Measurements from ENCODE around the gene ADAMTSL2.

ADAMTSL2 gene

DNA sequence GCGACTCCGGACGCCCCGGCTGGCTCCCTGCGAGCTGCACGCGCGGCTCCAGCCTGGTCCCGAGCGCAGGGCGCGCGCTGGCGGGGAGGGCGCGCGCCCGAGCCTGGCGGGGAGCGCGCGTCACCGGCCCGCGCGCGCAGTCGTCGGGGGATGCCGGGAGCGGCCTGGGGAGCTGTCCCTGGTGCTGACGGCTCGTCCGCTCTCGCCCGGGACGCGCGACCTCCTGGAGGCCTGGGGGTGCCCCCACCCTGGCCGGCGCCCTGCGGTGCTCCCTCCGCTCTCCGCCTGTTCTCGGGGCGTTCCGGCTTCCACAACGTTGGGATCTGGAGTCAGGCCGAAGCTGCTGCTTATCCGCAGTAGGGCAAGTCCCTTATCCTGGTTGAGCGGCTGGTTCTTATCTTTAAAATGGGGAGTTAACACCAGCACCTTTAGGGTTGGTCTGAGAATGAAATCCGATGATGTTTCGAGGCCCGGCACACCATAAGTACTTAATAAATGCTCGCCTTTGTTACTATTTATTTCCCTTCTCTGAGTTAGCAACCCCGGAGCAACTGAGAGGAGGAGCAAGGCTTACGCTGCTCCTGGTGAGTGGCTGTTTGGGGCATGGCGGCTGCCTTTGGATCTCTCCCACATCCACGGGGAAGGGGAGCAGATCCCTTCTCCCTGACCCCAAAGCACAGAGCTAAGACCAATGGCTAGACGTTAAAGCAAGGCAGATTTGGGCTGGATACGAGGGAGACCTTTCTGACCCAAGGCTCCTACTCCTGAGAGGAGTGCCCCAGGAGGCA is 75.0 kb downstream of the ADAMTSL2 start, which contains the start of gene FAM163B:
Gene FAM163B, minus strand, starts transcription at position 79 of the 788 bp plus-strand sequence. CDS start 29,166 bp downstream, outside the sequence.
- TF ChIP-seq TOX (CRISPR knock-in tag; IDR thresholded peaks at IDR 0.05; ENCODE audit: borderline replicate concordance) (no peak), TCF4 (CRISPR knock-in tag; IDR thresholded peaks at IDR 0.05; ENCODE audit: borderline replicate concordance) (no peak), ZC3H10 (CRISPR knock-in tag; IDR thresholded peaks at IDR 0.05) (no peak), ARNTL (CRISPR knock-in tag; IDR thresholded peaks at IDR 0.05; ENCODE audit: borderline replicate concordance, low read depth) (0 out of 2 replicates have a peak, but pooled peaks have one; percentile 7), ZFP3 (CRISPR knock-in tag; IDR thresholded peaks at IDR 0.05) (peak; percentile 83), ESRRG (CRISPR knock-in tag; IDR thresholded peaks at IDR 0.05) (no peak), BACH2 (CRISPR knock-in tag; IDR thresholded peaks at IDR 0.05; ENCODE audit: borderline replicate concordance) (no peak), SNAI2 (CRISPR knock-in tag; IDR thresholded peaks at IDR 0.05) (peak; percentile 97), ZNF565 (CRISPR knock-in tag; conservative IDR thresholded peaks at IDR 0.05; ENCODE audit: low read depth) (no peak), PPARA (CRISPR knock-in tag; IDR thresholded peaks at IDR 0.05; ENCODE audit: borderline replicate concordance) (0 out of 2 replicates have a peak, but pooled peaks have one; percentile 63), CSDC2 (CRISPR knock-in tag; IDR thresholded peaks at IDR 0.05) (peak; percentile 95), ZFP30 (CRISPR knock-in tag; IDR thresholded peaks at IDR 0.05) (no peak), ISL1 (CRISPR knock-in tag; IDR thresholded peaks at IDR 0.05) (peak; percentile 28; the same call in 1 of the 2 replicates)
- TF ChIP-seq, protein P1, sequence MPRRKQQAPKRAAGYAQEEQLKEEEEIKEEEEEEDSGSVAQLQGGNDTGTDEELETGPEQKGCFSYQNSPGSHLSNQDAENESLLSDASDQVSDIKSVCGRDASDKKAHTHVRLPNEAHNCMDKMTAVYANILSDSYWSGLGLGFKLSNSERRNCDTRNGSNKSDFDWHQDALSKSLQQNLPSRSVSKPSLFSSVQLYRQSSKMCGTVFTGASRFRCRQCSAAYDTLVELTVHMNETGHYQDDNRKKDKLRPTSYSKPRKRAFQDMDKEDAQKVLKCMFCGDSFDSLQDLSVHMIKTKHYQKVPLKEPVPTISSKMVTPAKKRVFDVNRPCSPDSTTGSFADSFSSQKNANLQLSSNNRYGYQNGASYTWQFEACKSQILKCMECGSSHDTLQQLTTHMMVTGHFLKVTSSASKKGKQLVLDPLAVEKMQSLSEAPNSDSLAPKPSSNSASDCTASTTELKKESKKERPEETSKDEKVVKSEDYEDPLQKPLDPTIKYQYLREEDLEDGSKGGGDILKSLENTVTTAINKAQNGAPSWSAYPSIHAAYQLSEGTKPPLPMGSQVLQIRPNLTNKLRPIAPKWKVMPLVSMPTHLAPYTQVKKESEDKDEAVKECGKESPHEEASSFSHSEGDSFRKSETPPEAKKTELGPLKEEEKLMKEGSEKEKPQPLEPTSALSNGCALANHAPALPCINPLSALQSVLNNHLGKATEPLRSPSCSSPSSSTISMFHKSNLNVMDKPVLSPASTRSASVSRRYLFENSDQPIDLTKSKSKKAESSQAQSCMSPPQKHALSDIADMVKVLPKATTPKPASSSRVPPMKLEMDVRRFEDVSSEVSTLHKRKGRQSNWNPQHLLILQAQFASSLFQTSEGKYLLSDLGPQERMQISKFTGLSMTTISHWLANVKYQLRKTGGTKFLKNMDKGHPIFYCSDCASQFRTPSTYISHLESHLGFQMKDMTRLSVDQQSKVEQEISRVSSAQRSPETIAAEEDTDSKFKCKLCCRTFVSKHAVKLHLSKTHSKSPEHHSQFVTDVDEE (CRISPR knock-in tag; IDR thresholded peaks at IDR 0.05): peak; percentile 90
- TF ChIP-seq, protein P2, sequence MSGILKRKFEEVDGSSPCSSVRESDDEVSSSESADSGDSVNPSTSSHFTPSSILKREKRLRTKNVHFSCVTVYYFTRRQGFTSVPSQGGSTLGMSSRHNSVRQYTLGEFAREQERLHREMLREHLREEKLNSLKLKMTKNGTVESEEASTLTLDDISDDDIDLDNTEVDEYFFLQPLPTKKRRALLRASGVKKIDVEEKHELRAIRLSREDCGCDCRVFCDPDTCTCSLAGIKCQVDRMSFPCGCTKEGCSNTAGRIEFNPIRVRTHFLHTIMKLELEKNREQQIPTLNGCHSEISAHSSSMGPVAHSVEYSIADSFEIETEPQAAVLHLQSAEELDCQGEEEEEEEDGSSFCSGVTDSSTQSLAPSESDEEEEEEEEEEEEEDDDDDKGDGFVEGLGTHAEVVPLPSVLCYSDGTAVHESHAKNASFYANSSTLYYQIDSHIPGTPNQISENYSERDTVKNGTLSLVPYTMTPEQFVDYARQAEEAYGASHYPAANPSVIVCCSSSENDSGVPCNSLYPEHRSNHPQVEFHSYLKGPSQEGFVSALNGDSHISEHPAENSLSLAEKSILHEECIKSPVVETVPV (CRISPR knock-in tag; IDR thresholded peaks at IDR 0.05): no peak
- TF ChIP-seq, protein P3, sequence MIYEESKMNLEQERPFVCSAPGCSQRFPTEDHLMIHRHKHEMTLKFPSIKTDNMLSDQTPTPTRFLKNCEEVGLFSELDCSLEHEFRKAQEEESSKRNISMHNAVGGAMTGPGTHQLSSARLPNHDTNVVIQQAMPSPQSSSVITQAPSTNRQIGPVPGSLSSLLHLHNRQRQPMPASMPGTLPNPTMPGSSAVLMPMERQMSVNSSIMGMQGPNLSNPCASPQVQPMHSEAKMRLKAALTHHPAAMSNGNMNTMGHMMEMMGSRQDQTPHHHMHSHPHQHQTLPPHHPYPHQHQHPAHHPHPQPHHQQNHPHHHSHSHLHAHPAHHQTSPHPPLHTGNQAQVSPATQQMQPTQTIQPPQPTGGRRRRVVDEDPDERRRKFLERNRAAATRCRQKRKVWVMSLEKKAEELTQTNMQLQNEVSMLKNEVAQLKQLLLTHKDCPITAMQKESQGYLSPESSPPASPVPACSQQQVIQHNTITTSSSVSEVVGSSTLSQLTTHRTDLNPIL (CRISPR knock-in tag; IDR thresholded peaks at IDR 0.05; ENCODE audit: low read depth): no peak
- TF ChIP-seq, protein P4, sequence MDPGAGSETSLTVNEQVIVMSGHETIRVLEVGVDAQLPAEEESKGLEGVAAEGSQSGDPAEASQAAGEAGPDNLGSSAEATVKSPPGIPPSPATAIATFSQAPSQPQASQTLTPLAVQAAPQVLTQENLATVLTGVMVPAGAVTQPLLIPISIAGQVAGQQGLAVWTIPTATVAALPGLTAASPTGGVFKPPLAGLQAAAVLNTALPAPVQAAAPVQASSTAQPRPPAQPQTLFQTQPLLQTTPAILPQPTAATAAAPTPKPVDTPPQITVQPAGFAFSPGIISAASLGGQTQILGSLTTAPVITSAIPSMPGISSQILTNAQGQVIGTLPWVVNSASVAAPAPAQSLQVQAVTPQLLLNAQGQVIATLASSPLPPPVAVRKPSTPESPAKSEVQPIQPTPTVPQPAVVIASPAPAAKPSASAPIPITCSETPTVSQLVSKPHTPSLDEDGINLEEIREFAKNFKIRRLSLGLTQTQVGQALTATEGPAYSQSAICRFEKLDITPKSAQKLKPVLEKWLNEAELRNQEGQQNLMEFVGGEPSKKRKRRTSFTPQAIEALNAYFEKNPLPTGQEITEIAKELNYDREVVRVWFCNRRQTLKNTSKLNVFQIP (CRISPR knock-in tag; IDR thresholded peaks at IDR 0.05; ENCODE audit: borderline replicate concordance, low read depth): no peak
- peak; percentile 67 for ATAC-seq

DNA sequence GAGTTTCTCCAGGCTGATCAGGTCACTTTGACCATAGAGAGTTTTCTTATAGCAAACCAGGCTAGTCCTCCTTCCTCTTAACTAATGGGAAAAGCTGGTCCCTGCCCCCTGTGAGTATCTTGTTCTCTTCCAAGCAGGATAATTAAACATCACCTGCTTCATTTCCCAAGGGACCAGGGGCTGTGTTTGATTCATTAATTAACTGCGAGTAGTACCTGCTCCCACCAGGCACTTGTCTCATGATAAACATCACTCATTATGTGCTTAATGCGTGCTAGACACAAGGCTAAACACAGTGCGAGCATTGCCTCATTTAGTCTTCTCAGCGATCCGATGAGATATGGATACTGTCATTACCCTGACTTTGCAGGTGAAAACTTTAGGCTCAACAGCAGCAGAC is 76.3 kb downstream of the ADAMTSL2 start:
- no peak for ATAC-seq
- TF ChIP-seq ESRRG (CRISPR knock-in tag; IDR thresholded peaks at IDR 0.05) (no peak), ZC3H10 (CRISPR knock-in tag; IDR thresholded peaks at IDR 0.05) (no peak), BACH2 (CRISPR knock-in tag; IDR thresholded peaks at IDR 0.05; ENCODE audit: borderline replicate concordance) (no peak), TOX (CRISPR knock-in tag; IDR thresholded peaks at IDR 0.05; ENCODE audit: borderline replicate concordance) (no peak), ZNF70 (CRISPR knock-in tag; IDR thresholded peaks at IDR 0.05) (no peak), CSDC2 (CRISPR knock-in tag; IDR thresholded peaks at IDR 0.05) (no peak), ZFP30 (CRISPR knock-in tag; IDR thresholded peaks at IDR 0.05) (no peak), RARB (CRISPR knock-in tag; IDR thresholded peaks at IDR 0.05) (no peak), GLIS3 (CRISPR knock-in tag; IDR thresholded peaks at IDR 0.05) (no peak), ZFP3 (CRISPR knock-in tag; IDR thresholded peaks at IDR 0.05) (no peak), SNAI2 (CRISPR knock-in tag; IDR thresholded peaks at IDR 0.05) (no peak), ZNF565 (CRISPR knock-in tag; conservative IDR thresholded peaks at IDR 0.05; ENCODE audit: low read depth) (no peak)
- TF ChIP-seq, protein P1 (CRISPR knock-in tag; IDR thresholded peaks at IDR 0.05): no peak
- TF ChIP-seq, protein P5, sequence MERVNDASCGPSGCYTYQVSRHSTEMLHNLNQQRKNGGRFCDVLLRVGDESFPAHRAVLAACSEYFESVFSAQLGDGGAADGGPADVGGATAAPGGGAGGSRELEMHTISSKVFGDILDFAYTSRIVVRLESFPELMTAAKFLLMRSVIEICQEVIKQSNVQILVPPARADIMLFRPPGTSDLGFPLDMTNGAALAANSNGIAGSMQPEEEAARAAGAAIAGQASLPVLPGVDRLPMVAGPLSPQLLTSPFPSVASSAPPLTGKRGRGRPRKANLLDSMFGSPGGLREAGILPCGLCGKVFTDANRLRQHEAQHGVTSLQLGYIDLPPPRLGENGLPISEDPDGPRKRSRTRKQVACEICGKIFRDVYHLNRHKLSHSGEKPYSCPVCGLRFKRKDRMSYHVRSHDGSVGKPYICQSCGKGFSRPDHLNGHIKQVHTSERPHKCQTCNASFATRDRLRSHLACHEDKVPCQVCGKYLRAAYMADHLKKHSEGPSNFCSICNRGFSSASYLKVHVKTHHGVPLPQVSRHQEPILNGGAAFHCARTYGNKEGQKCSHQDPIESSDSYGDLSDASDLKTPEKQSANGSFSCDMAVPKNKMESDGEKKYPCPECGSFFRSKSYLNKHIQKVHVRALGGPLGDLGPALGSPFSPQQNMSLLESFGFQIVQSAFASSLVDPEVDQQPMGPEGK (CRISPR knock-in tag; IDR thresholded peaks at IDR 0.05; ENCODE audit: borderline replicate concordance): no peak
- TF ChIP-seq, protein P2 (CRISPR knock-in tag; IDR thresholded peaks at IDR 0.05): no peak
- TF ChIP-seq, protein P3 (CRISPR knock-in tag; IDR thresholded peaks at IDR 0.05; ENCODE audit: low read depth): no peak
